GM19193 (cell line): Measurements from ENCODE around the gene STYX.
A peak's percentile ranks its signal among the peaks of the same experiment; 100 is the strongest.

ENCODE experiments used
- POLR2A ChIP-seq: IDR thresholded peaks from 4 replicates; pipeline ENCODE4 v1.6.1; 2011; ENCODE audit not compliant: insufficient read depth, insufficient read length; ENCODE audit errors: extremely low read depth

Gene STYX, protein sequence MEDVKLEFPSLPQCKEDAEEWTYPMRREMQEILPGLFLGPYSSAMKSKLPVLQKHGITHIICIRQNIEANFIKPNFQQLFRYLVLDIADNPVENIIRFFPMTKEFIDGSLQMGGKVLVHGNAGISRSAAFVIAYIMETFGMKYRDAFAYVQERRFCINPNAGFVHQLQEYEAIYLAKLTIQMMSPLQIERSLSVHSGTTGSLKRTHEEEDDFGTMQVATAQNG

DNA sequence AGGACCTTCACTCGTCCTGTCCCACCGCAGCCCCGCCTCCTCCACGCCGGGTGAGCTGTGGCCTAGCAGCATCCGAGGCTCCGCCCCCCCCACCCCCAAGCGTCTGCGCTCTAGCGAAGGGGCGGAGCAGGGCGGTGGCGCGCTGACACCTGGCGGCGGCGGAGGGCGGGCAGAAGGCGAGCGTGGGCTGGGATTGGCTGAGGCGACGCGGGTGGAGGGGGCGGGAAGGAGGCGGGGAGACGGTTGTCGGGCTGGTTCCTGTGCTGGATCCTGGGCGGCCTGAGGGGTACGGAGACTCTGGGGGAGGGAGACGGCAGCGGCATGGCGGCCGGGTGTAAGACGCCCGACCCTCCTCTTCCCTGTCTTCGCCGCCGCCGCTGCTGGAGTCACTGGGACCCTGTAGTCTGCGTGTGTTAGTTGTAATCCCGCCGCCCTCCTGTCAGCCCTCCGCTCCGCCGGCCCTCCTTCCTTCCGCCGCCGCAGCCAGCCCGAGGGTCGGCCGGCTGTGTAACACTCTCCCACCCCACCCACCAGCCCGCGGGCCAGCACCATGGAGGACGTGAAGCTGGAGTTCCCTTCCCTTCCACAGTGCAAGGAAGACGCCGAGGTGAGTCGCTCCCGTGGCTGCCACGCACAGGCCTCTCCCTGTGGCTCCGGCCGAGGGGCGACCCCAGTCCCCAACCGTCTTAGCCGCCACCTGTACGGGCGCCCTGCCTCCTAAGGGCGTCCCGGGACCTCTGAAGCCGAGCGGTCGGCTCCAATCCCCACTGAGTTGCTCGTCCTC is at the start of gene STYX:
TSS of gene STYX (plus strand) at position 242 of the 784 bp plus-strand sequence. CDS start at position 551, 309 bp downstream.
- peak; percentile 89 for TF ChIP-seq POLR2A

DNA sequence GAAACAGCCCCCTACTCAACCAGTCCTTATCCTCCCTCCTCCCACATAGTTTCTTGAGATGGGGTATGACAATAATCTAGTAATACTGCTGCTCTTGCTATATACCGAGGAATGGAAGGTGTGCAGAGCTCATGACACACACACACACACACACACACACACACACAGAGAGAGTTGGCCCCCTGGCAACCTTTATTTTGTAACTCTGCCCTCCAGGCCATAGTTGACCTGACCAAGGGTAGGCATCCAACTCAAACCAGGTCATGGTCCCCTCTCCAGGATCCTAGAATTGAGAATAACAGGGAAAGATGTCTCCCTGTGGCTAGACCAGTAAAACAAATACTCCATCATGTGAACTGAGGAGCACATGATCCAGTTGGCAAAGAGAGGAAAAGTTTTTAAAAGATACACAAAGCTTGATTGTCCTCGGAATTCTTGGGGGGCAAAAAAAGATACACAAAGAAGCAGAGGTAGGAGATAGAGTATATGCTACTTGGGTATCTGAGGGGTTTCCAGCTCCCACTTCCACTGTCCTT is 45.9 kb upstream of the STYX start:
- TF ChIP-seq POLR2A: no peak

DNA sequence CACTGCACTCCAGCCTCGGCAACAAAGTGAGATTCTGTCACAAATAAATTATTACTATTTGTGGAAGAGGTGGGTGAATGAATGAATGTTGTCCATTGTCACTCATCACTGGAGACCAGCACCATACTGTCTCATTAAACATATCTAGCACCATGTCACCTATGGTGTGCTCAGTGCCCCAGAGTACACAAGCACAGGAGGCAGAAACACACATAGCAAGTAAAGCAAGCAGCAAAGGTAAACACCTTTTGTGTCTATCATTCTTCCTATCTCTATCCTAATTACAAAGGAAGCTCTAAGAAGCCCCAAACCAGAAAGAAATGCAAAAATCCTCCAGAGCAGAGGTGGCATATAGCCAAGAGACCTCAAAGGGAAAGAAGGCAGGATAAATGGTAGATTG is 43.8 kb upstream of the STYX start:
- no peak for TF ChIP-seq POLR2A

DNA sequence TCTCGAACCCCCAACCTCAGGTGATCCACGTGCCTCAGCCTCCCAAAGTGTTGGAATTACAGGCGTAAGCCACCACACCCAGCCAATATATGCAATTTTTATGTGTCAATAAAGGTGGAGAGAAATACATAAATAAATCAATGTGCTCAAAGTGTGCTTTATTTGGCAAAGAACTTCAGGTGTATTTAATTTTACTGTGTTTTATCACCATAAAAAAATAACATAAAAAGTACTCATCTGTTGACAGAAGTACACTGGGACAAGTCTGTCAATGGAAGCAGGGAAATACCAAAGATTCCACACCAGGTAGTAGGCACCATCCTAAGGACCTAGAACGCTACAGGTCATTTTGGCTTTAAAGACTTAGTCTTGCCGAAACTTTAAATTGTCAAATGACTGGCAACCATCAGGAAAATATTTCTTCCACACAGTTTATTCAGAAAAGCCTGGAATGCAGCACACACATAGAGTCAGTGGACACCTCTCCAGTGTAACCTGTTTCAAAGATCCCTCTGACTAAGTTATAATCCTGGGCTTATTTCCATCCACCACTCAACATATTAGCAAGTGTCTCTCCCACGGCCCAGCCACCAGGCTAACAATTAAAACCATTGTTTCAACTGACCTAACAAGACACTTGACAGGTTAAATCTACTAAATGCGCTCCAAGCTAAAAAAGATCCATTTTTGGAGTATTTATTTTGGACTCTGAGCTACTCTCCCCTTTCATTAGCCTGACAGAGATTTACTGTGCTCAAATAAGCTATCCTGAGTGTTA is 38.8 kb upstream of the STYX start:
- TF ChIP-seq POLR2A: no peak

DNA sequence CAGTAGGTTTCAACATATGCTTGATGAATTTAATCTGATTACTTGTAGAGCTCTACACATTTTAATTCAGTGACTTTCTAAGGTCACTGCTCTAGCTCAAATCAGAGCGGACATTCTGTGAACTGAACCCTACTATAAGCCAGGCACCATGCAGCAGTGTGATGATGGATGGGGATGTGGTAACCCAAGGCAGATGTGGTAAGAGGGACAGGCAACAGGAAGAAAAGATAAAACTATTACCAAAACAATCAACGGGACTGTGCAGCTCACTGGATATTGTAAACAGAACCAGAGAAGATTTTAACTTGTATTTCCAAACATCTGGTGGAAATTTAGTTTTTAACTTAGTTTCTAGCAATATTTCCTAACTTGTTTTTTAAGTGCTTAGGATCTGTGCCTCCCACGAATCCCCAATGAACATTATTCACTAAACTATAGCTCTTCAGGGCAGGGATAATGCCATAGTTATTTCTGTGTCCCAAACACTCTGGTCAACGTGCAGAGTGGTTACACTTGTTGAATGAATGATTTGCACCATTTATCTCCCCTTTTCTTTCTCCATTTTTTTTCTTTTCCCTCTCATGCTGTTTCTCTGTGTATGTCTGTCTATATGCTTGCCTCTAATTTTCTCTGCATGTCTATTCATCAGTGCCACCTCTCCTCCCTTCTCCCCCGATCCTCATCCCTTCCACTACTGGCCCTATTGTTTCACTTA is 37.6 kb upstream of the STYX start:
- TF ChIP-seq POLR2A: no peak

DNA sequence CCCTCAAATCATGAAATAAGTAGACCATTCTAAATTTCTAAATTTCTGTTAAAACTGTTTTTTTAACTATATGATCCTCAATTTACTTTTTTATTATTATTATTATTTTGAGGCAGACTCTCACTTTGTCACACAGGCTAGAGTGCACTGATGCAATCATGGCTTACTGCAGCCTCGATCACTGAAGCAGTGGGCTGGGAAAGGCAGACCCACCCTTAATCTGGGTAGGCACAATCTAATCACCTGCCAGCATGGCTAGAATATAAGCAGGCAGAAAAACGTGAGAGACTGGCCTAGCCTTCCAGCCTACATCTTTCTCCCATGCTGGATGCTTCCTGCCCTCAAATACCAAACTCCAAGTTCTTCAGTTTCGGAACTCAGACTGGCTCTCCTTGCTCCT is 36.9 kb upstream of the STYX start:
- no peak for TF ChIP-seq POLR2A

DNA sequence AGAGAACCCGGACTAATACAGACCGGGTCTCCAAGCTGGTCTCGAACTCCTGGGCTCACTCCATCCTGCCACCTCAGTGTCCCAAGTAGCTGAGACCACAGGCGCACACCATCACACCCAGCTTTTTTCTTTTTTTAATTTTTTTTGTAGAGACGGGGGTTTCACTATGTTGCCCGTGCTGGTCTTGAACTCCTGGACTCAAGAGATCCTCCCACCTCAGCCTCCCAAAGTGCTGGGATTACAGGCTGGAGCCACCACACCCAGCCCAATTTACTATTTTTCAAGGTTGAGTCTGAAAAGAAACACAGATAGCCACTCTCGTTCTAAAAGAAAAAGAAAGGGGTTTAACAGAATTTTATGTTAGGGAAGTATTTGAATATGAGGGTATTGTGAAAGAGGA is 36.4 kb upstream of the STYX start:
- no peak for TF ChIP-seq POLR2A

DNA sequence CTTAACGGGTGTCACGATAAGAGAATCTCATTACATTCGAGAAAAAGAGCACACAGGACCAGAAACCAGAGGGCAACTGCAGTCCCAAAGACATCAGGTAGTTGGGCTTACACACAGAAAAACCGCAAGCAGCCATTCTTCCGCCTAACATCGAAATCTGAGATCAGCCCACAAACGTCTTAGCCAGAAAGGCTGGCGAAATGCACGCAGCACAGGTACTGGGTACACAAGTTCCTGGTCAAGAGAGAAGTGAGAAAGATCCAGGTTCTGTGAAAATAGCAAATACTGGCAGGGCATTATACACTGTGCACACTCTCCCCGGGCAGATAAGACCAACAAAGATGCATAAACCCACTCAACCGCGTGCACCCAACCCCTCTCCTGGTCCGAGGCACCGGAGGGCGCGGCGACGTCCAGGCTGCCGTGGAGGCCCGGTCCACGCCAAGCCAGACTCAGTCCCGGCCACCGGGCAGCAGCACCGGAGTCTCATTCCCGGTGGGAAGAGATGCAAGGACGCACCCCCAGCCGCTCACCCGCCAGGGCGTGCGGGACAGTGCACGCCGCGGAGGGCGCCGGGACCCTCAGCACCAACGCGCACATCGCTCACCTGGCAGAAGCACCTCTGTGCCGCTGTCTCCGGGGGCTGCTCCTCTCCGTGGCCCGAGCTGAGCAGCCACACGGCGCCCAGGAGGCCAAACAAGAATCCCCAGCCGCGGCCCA is 35.0 kb upstream of the STYX start:
- TF ChIP-seq POLR2A: no peak

DNA sequence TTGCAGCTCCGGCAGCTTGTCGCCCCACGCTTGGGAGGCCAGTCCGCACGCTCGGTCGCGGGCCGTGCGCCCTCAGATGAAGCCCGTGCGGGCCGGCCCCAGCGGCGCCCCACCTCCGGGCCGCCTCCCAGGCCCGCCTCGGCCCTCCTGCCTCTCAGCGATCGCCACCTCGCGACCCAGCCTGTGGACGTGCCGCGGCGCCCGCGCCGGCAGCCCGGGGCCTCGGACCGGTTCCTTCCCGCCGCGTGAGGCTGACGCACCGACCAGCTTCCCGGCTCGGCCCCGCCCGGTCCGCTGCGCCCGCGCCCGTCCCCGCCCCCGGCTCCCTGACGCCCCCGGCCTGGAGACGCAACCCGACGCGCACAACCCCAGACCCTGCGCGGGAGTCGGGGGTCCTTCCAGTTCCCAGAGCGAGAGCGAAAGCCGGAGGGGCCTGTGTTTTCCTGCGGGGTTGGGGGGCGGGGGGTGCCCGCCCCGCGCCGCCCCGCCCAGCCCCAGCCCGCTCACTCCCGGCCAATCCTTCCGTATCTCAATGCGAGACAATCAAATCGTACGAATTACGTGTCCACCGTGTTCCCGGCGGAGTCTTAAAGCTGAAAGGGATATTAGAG is 34.4 kb upstream of the STYX start, which contains the start of gene ERO1A:
TSS of gene ERO1A (minus strand) at position 78 of the 611 bp plus-strand sequence. CDS start at position 1, 77 bp downstream.
- peak; percentile 55 for TF ChIP-seq POLR2A

DNA sequence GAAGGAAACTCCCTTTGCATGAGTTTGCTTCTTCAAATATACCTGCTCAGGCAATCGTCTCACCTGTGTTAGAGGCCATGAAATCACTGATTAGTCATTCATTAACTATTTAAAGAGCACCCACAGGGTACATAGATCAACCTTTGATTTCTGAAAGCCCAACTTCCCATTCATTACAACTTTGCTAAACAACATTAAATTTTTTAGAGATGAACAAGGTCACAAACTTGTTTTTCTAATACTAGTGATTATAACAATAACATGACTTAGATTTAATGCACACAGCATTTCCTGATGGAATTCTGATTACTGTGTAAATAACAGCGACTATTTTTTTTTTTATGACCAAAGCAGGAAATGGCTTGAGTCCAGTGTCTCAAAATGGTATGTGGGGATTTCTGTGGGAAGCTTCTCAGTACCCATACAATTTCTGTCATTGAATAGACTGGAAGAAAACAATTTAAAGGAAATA is 29.2 kb upstream of the STYX start:
- no peak for TF ChIP-seq POLR2A

DNA sequence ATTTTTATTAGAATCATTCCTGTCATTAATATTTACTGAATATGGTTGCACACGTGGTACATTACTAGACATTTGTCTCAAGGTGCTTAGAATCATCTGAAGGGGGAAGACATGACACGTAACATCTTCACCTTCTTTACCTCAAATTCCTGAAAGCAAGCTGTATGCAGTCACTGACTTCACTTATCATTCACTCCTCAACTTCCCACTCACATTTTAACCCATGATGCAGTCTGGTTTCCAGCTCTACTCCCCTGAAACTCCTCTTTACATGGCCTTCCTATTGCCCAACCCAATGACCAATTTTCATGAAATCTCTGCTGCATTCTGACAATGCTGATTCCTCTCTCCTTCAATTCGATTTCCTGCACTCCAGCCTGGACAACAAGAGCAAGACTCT is 28.7 kb upstream of the STYX start:
- TF ChIP-seq POLR2A: no peak

DNA sequence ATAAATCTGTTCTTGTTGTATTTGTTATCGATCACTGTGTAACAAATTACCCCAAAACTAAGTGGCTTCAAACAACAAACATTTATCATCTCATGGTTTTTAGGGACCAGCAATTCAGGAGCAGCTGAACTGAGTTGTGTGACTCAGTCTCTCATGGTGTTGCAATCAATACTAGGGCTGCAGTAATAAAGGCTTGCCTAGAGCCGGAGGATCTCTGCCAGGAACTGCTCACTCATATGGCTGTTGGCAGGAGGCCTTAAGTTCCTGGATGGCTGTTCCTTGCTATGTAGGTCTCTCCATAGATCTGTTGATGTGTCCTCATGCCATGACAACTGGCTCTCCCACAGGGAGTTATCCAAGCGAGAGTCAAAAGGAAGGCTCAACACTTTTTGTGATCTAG is 26.7 kb upstream of the STYX start:
- TF ChIP-seq POLR2A: no peak

DNA sequence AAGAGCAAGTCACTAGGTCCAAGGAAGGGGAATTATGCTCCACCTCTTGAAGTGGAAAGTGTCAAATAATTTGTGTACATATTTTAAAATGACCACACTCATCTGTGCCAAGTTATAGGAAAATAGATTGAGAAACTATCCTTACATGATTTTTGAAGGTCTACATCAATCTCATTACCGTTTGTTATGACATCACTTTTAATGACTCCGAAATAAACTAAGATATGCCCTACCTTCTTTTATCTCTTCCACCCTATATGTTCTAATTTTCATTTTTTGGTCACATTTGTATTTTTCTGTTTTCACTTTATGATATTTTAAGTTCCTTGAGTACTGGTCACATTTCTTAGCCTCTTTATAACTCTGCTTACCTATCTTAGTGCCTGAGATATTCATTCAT is 26.3 kb upstream of the STYX start:
- no peak for TF ChIP-seq POLR2A
